NCI-H226 (cell line): Measurements from ENCODE around the gene TNIK.

Experiments
- DNase-seq: peaks from one replicate; pipeline ENCODE4 v3.0.0-alpha.2; 2015

Gene TNIK

DNA sequence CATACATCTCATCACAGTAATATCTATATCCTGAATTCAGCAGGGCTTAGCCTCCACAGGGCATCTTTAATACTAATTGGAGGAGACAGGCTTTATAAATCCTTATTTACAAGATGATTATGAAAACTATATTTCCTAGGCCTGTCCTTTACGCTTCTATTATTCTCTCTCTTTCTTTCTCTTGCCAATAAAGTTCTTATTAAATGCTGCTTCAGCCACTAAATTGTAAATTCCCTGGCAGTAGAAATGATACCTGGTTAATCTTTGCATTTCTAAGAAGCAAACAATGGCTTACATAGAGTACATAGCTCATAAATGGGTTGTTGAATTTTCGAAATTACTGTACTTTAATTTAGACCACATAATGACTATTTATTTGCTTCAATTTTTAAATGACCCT, 43.5 kb downstream of the TNIK start:
- no peak for DNase-seq

DNA sequence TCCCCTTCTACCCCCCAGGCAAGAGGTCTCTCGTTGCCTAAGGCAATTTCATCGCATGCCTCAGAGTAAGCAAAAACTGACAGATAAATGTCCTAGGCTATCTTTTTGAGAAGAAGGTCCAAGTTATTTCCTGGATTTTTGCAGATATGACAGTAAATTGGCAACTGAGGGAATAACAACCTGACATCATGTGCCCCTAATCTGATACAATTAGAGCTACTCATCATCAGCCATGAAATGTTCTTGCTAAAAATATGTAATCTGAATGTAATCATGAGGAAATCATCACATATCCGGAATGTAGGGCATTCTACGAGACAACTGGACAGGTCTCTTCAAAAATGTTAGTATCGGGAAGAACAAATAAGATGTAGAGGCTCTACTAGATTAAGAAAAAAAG, 44.1 kb downstream of the TNIK start:
- DNase-seq, result peak; percentile 70

DNA sequence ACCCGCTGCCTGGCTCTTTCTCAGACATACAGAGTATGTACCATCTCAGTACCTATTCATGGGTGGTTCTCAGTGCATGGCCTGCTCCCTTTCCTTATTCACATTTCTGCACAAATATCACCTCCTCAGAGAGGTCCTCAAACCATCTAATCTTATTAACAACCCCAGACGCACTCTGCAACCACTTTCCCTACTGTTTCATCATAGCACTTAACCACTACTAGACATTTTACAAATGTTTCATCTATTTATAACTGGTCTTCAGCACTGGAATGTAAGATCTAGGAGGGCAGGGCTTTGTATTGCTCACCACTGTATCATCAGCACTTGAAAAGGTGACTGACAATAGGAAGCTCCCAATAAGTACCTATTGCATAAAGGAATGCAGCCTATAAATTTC, 45.1 kb downstream of the TNIK start:
- DNase-seq, result peak; percentile 85

DNA sequence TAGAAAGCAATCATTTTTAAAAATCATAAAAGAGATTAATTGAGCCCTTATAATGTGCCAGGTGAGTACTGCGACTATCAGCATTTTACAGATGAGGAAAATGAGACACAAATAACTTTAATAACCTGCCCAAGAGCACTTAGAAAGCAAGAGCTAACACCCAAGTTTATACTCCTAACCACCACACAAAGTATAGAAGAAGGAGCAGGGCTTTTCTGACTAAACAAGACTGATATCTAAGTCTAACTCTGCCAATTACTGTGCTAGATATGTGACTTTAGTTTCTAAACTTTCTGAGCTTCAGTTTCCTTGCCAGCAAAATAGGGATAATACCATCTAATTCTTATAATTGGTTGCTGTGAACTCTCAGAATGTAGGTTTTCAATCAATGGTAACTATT, 47.7 kb downstream of the TNIK start:
- DNase-seq, result no peak

DNA sequence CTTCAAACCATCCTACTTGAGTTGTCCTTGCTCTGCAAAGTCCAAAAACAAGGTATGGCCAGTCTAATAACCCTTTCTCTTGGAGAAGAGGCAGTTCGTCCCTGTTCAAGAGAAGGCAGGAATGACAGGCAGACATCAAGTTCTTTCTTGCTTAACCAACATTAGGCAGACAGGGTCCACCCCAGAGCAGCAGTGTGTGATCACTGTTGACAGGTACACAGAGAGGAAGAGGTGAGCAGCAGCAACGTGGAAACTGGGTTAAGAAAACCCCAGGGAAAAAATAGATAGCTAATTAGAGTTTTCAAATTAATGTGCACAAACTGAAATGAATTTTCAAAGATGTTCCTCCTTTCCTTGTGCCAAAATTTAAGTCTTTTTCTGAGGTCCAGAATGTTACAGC, 48.2 kb downstream of the TNIK start:
- no peak for DNase-seq

DNA sequence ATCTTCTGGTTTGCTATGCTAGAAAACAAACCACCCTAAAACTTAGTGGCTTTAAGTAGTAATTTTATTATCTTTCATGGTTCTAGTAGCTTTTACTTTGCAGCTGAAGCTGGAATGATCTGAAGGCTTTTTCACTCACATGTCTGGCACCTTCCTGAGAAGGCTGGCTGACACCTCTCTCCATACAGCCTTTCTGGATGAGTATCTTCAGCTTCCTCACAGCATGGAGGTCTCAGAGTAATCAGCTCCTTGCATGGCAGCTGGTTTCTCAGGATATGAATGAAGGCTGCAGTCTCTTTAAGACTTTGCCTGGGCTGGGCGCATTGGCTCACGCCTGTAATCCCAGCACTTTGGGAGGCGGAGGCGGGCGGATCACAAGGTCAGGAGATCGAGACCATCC, 50.0 kb downstream of the TNIK start:
- no peak for DNase-seq

DNA sequence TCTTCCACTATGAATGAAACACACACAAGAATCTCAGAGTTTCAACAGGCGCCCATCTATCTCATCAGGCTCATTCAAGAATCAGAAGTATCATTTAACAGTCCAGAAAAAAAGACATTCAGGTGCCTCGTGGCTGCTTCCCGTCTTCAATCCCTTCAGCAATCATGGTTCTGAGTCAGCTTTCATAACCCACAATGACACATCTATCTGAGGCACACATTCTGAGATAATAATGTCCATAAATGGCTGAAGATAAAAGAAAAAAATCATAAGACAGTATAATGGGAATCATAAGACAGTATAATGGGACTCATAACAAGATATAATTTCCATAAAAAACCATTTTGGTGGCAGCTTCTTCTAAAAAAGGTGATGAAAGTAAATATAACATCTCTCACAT, 52.4 kb downstream of the TNIK start:
- DNase-seq, result peak; percentile 80

DNA sequence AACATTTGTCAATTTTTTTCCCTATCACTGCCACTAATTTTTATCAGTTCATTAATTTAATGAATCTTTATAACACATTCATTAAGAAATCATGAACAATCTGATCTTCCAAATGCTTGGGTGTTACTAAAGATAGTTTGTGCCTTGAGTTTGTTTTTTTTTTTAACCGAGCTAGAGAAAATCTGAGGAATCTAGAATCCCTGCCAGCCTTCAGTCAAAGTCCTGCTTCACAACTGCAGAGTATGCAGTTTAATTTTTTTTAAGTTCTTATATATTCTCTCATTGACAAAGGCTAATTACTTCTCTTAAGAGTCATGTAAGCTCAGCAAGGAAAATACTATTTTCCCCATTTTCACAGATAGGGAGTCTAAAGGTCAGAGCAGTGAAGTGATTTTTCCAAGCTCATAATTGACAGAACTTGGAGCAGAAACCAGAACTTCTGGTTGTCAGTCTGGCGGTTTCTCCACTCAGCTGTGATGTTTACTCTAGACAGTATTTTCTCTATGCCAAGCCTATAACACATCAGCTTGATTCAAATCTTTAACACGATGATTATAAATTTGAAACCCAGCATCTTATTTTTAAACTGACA, 55.7 kb downstream of the TNIK start:
- no peak for DNase-seq

DNA sequence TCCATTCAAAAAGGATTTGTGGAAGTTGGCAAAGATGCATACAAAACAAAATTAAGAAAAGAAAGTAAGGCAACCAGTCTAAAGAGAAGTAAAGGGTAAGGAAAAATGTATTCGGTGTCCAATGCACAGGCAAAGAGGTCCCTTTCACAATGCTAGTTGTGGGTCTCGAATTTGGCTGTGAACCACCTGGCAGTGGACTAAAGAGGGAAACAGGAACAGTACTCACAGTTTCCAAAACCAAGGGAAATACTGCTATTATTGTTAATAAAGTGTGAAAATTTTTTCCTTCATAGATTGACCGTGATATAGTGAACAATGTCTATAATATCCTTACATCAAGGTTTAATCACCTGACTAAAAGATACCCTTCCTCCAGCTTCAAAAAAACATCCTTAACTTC, 57.9 kb downstream of the TNIK start:
- no peak for DNase-seq

DNA sequence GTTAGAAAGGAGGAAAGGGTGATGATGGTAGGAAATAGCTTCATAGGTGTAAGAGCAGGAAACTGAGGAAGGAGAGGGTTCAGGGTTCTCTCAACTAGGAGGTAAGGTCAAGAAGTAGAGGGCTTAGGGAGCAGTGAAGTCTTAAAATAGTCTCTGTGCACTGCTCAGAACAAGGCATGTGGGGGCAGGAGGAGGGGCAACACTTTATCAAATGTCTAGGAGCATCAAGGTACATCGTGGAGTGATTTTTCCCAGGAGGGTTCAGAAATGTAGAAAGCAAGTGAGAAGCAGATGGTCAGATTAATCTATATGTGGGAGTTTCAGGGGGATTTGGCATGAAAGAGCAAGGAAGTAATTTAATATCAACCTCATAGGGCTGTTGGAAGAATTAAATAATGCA, 58.8 kb downstream of the TNIK start:
- no peak for DNase-seq

DNA sequence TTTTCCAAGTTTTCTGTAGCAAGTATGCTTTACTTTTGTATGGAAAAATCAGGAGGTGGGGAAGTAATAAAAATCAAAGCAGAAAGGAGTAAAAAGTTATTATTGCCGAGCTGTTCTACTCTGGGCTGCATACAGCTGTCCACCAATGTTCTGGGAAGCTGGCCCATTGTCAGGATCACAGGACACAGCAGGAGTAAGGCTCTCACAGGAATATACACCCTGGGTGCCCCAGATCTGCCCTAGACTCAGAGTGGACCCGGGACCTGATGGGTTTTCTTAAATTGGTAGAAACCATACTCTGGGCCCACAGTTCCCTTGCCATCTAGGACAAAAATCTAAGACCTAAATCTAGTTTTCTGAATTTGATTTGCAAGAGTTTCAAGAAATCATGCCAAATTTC, 60.4 kb downstream of the TNIK start:
- no peak for DNase-seq

DNA sequence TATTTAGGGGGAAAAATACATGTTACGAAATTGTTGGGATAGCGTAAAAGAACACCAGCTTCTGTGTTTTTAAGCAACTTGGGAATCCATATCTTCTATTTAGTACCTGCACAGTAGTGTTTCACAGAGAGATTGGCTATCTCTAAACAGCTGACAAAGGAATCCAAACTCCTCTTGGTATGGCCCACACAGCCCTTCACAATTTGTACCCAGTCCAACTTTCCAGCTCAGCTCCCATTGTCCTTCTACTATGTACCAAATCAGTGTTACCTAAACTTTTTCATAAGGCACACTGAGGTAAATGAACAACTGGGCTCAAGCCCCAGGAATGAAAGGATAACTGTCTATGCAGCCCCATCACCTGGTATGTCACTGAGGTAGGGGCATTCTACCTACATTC, 61.9 kb downstream of the TNIK start:
- no peak for DNase-seq

DNA sequence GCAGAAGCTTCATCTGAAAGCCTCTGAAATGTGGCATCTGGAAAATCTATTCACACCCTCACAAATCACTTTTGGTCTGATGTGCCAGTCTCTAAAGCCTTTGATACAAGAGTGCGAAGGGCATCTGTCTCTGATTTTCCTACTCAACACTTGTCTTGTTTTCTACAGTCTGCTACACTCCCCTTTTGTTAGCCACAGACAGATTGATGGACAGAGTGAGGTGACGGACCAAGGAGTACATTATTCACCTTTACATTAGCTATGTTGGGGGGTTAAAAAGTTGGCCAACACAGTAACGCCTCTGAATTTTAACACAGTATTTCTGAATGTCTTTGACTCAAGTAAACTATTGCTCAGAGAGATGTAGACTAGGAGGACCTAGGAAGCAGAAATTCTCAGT, 63.1 kb downstream of the TNIK start:
- DNase-seq, result no peak

DNA sequence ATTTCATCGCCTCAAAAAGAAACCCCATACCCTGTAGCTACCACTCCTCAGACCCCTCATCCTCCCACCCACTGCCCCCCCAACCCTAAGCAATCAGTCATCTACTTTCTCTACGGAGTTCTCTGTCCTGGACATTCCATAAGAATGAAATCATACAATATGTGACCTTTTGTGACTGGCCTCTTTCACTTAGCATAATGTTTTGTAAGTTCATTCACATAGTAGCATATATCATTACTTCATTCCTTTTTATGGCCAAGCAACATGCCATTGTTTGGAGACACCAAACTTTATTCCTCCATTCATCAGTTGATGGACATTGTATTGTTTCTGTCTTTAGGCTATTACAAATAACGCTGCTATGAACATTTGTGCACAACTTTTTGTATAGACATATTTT, 64.2 kb downstream of the TNIK start:
- DNase-seq, result peak; percentile 38

DNA sequence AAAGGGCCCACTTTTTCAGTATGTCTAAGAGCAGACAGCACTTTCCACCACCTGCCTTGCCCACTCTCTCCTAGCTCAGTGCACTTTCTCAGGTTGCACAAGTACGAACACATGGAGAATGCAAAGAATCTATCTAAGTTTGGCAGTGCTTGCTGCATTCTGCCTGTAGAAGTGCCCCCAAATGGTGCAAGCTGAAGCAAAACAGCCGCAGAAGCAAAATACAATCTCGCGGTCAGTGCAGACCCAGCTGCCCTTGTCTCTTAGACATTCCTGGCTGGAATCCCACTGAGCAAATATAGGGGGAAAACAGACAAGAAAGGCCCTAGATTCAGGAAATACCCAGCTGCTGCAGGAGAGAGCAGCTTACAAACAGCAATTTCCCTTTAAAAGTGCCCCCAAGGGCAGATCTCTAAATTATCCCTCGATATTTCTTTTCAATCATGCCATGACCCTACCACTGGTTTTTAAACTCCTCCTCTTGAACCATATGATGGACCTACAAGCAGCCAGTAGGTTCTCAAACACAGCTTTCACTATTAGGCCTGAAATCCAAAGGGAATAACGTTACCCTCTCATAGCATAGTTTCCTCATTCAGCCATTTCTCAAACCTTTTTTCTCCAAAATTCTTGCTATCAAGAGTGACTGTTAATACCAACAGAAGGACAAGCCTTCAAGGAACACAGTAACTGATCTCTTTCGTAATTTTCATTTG, 67.0 kb downstream of the TNIK start:
- DNase-seq, result no peak

DNA sequence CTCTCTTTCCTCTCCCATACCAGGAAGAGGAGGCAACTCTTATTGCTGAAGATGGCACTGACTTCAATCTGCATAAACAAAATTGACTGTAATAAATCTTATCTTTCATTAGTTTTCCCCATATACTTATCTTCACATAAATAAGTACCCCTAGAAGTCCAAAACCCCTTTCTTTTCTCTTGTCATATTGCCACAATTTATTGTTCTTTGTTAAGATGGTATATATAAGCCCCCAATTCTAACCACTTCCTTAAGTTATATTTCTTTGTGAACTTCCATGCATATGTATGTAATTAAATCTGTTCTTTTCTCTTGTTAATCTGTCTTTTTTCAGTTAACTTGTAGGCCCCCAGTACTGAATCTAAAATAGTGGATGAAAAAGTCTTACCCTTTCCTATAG, 68.8 kb downstream of the TNIK start:
- no peak for DNase-seq

DNA sequence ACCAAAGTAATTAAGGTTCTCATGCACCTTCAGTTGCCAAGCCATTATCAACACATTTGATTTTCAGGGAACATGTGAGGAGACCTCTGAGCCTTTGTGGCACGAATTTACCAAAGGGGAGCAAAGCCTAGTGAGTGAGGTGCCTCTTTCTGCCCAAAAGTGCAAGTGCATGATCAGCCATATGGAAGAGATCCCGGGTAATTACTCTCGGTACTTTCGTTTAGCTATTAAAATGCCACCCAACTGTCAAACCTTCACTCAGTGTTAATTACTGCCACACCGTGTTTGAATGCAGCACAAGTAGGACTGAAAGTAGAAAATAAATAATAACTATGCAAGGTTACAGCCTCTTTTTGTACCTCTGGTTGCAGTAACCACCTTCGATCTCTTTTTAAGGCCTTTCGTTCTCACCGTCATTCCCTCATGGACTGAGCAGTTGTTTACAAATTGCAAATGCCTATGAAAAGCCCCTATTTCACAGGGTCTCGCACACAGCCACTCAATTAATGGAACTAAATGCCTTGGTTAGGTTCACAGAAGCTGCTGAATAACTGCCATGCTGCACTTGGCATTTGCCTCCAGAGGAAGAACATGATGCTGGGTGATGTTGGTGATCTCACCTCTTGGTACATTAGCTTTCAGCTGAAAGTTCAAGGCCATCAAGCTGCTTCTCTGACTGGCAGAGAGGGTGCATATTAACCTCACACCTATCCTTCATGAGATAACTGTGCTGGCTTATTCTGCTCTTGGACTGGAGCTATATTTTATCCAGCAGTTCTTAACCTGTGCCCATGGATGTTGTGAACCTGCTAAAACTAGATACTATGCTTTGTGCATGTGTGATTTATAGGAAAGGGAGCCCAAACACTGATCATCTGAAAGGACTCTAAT, 69.9 kb downstream of the TNIK start:
- DNase-seq, result no peak

DNA sequence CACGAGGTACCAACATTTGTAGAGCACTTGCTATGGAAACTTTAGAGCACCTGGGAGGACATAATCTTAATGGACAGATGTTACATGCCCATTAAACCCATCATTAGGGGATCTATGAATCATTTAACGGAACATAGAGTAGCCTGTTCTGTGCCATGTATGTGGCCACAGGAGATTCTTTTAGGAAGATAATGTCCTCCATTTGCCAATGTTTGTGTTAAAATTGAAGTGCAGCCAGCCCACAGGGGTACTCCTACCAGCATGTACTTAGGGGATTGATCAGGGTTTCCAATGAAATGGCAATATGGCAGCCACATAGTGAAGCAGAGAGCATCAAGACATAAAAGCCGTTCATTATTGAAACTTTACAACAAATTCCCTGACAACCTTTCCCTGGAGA, 70.7 kb downstream of the TNIK start:
- DNase-seq, result no peak

DNA sequence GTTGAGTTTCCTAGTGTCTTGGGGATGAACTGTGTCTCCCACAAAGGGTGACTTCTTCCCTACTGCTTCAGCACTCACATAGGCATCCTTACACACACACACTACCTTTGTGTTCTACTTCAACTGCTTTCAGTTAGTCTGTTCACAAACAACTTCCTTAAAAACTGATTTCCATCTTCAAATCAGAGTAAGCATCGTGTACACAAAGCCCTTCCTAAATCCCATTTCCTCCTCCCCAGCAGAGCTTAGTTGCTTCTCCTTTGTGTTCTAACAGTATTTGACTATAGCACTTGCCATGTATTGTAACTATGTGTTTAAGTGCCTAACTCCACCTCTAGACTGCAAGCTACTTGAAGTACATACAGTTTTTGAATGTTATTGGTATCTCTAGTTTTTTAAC, 71.7 kb downstream of the TNIK start:
- no peak for DNase-seq

DNA sequence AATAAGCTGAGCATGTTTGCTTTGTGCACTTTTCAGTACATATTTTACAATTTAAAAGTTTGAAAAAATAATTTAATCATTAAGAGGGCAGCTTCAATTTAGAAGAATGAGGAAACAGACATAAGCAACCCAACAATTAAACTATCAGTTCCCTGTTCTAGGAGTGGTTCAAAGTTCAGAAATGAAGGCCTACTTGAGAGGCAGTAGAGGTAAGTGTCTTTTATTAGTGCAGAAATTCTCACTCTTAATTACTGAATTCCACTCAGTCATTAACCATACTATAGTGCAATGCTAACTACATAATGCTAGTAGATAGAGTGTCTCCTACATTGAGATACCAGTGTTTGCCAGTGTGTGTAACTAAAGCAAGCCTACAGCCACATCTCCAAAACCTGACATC, 73.1 kb downstream of the TNIK start:
- DNase-seq, result no peak

DNA sequence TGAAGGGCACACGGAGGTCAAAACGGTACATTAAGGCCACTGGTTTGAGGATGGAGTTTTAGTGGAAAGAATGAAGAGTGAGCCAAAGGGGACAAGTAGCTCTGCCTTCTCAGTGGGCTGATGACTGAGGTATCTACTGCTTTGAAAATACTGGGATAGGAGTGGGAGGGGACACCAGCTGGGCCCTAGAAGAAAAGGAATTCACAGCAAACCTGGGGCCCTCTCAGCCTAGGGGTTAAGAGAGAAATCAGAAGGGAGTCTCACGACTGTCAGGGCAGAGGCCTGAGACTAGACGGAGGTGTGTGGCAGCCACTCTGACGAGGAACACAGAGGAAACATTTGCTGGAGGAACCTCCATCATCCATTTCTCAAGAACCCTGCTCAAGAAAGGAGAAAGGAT, 75.1 kb downstream of the TNIK start:
- DNase-seq, result no peak

DNA sequence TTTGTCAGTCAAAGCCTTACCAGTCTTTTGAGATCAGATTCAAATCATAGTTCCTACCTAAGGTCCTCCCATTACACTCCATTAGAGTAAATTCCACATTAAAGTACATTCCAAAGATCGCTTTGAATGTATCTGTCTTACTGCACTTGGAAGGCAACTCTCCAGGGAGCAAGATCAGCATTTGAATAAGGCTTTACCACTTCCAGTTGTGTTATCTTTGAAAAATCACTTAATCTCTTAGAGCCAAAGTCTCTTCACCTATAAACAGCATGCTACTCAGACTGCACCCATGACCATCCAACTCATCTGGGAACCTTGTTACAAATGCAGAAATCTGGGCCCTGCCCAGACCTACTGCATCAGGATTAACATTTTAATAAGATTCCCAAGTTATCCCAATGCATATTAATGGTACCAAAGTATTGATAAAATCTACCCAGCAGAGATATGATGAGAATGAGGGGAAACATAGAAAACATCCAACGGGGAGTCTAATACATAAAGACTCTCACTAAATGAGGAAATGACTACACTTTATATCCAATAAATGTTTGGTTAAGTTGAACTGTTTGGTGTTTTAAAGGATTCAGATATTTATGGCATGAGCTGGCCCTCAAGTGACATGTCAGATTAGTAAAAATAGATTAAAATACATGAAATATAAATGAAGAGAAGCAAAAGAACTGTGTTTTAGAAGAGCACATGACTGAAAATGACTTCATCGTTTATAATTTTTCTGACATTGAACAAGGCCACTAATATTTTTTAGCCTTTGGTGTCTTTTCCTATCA, 75.9 kb downstream of the TNIK start:
- DNase-seq, result no peak
